Ascending aorta (tissue), 2 donors: ENCODE data around the gene UQCRQ. TPM values are rescaled to one million over a fixed set of nuclear protein-coding genes. Genes with fewer than 3 reads are reported as not detected.

Source experiments
- DNase-seq, 2 donors: peaks; one replicate each; pipeline ENCODE4 v3.0.0-alpha.2; 2019; ENCODE audit warnings: low spot score in 2 of 2
- H3K27ac ChIP-seq, 2 donors: fragments of 200-600 bp; sonication (generic); one replicate each; pipeline ENCODE4 v1.5.1; 2016 to 2017; ENCODE audit warnings: mild to moderate bottlenecking in 1 of 2
- H3K27me3 ChIP-seq: fragments of 200-600 bp; sonication (generic); one replicate; pipeline ENCODE4 v1.5.1; 2017
- H3K36me3 ChIP-seq, 2 donors: fragments of 200-600 bp; sonication (generic); one replicate each; pipeline ENCODE4 v1.5.1; 2016
- H3K4me1 ChIP-seq, 2 donors: fragments of 200-600 bp; sonication (generic); one replicate each; pipeline ENCODE4 v1.5.1; 2016 to 2017; ENCODE audit warnings: mild to moderate bottlenecking in 1 of 2
- H3K4me3 ChIP-seq, 2 donors: fragments of 200-600 bp; sonication (generic); one replicate each; pipeline ENCODE4 v1.5.1; 2016 to 2017; ENCODE audit warnings: mild to moderate bottlenecking in 1 of 2
- H3K9me3 ChIP-seq, 2 donors: fragments of 200-600 bp; sonication (generic); one replicate each; pipeline ENCODE4 v1.5.1; 2016
- CTCF ChIP-seq, 3 experiments: fragments of 200-600 bp in 2 of 3; fragments of 450-650 bp in 1 of 3; sonication (generic) in 2 of 3; IDR thresholded peaks; one replicate each; pipeline ENCODE4 v1.5.1; 2016 to 2019; ENCODE audit warnings: antibody characterized with exemption in 3 of 3, mild to moderate bottlenecking in 1 of 3, moderate library complexity in 1 of 3
- intact Hi-C: fragments of 100-400 bp; cut with DNase I; formaldehyde crosslinking; loops from one replicate; pipeline ENCODE4 v1.15.1; 2023
- total RNA-seq: library from RNA; depleted of rRNA; stranded (reverse); fragments of >200 nt; gene quantifications from one replicate; pipeline ENCODE4 v1.1.0, GENCODE V29; 2016

UQCRQ gene
- total RNA-seq, 1 donor from 2014 or later: 53.6 TPM

GRCh38 chr5:132890817-132891216 is 24.4 kb downstream of the UQCRQ start:
- DNase-seq: no peak
- intact Hi-C loops: no loop called here
- Histone ChIP-seq H3K27ac (no peak overlapping the region), H3K4me1 (peaks cover 0 to 4% of the 10 kb centered on the region in 2 donors), H3K9me3 (no peaks in the 10 kb centered on the region), H3K36me3 (peaks cover 78 to 96% of the 10 kb centered on the region in 2 donors), H3K4me3 (no peak overlapping the region), H3K27me3 (no peaks in the 10 kb centered on the region)
- no peak for TF ChIP-seq CTCF (IDR thresholded peaks at IDR 0.05)

GRCh38 chr5:132895719-132896305 is 29.4 kb downstream of the UQCRQ start:
- intact Hi-C loops: no loop called here
- Histone ChIP-seq H3K36me3 (peaks cover 64 to 91% of the 10 kb centered on the region in 2 donors), H3K4me3 (no peak overlapping the region), H3K9me3 (no peaks in the 10 kb centered on the region), H3K27me3 (no peaks in the 10 kb centered on the region), H3K27ac (no peak overlapping the region), H3K4me1 (peaks cover 0 to 7% of the 10 kb centered on the region in 2 donors)
- DNase-seq: no peak
- TF ChIP-seq CTCF (IDR thresholded peaks at IDR 0.05): no peak

- H3K27me3 ChIP-seq: no peaks in the 10 kb centered on the region
- no peak for TF ChIP-seq CTCF (IDR thresholded peaks at IDR 0.05)
- no peak overlapping the region for H3K27ac ChIP-seq
- H3K4me3 ChIP-seq: no peak overlapping the region
- intact Hi-C loops: no loop called here
- DNase-seq: no peak
- peaks cover 0 to 7% of the 10 kb centered on the region in 2 donors for H3K4me1 ChIP-seq
- H3K9me3 ChIP-seq: no peaks in the 10 kb centered on the region
- peaks cover 60 to 88% of the 10 kb centered on the region in 2 donors for H3K36me3 ChIP-seq
Observed at GRCh38 chr5:132896685-132897084, 30.2 kb downstream of the UQCRQ start.

GRCh38 chr5:132898094-132898493 is 31.7 kb downstream of the UQCRQ start:
- Histone ChIP-seq H3K36me3 (peaks cover 64 to 74% of the 10 kb centered on the region in 2 donors), H3K4me3 (no peak overlapping the region), H3K4me1 (peaks cover 0 to 7% of the 10 kb centered on the region in 2 donors), H3K27me3 (no peaks in the 10 kb centered on the region), H3K9me3 (no peaks in the 10 kb centered on the region), H3K27ac (no peak overlapping the region)
- no peak for DNase-seq
- no peak for TF ChIP-seq CTCF (IDR thresholded peaks at IDR 0.05)
- intact Hi-C loops: no loop called here

- H3K36me3 ChIP-seq: peaks cover 49 to 56% of the 10 kb centered on the region in 2 donors
- no peak for DNase-seq
- no peaks in the 10 kb centered on the region for H3K27me3 ChIP-seq
- no peak for TF ChIP-seq CTCF (IDR thresholded peaks at IDR 0.05)
- H3K4me3 ChIP-seq: no peak overlapping the region
- peaks cover 0 to 1% of the 10 kb centered on the region in 2 donors for H3K4me1 ChIP-seq
- H3K27ac ChIP-seq: no peak overlapping the region
- H3K9me3 ChIP-seq: no peaks in the 10 kb centered on the region
- intact Hi-C loops: no loop called here
Observed at GRCh38 chr5:132901036-132901435, 34.6 kb downstream of the UQCRQ start.

GRCh38 chr5:132901730-132902129 is 35.3 kb downstream of the UQCRQ start:
- TF ChIP-seq CTCF (IDR thresholded peaks at IDR 0.05): no peak
- H3K27me3 ChIP-seq: no peaks in the 10 kb centered on the region
- no peaks in the 10 kb centered on the region for H3K9me3 ChIP-seq
- no peak overlapping the region for H3K4me3 ChIP-seq
- intact Hi-C loops: no loop called here
- H3K36me3 ChIP-seq: peaks cover 42 to 49% of the 10 kb centered on the region in 2 donors
- no peak overlapping the region for H3K27ac ChIP-seq
- H3K4me1 ChIP-seq: no peaks in the 10 kb centered on the region
- no peak for DNase-seq
